CMK (cell line): ENCODE measurements around the gene GATB.

Experiments
- DNase-seq: peaks from one replicate; pipeline ENCODE4 v3.0.0-alpha.2; 2010; ENCODE audit warnings: low read depth

Gene GATB

GRCh38 chr4:151694961-151695720, 65.7 kb downstream of the GATB start:
- no peak for DNase-seq

- DNase-seq: no peak
Measured at GRCh38 chr4:151692821-151693673, 67.8 kb downstream of the GATB start.

- no peak for DNase-seq
Measured at GRCh38 chr4:151692443-151692782, 68.4 kb downstream of the GATB start.

- no peak for DNase-seq
Measured at GRCh38 chr4:151691639-151692442, 69.0 kb downstream of the GATB start.

GRCh38 chr4:151690876-151691275, 69.9 kb downstream of the GATB start:
- DNase-seq: no peak

GRCh38 chr4:151690164-151690870, 70.5 kb downstream of the GATB start:
- DNase-seq: no peak

- DNase-seq: no peak
Measured at GRCh38 chr4:151689211-151689991, 71.4 kb downstream of the GATB start.

GRCh38 chr4:151688785-151689043, 72.1 kb downstream of the GATB start:
- no peak for DNase-seq

- no peak for DNase-seq
Measured at GRCh38 chr4:151688003-151688784, 72.6 kb downstream of the GATB start.

- DNase-seq: no peak
Measured at GRCh38 chr4:151687021-151687640, 73.7 kb downstream of the GATB start.

- no peak for DNase-seq
Measured at GRCh38 chr4:151685303-151685702, 75.5 kb downstream of the GATB start.

GRCh38 chr4:151681085-151681484, 79.7 kb downstream of the GATB start:
- DNase-seq: no peak

GRCh38 chr4:151679231-151679630, 81.6 kb downstream of the GATB start:
- DNase-seq: no peak

- DNase-seq: no peak
Measured at GRCh38 chr4:151678048-151678872, 82.5 kb downstream of the GATB start.

- no peak for DNase-seq
Measured at GRCh38 chr4:151677193-151677592, 83.6 kb downstream of the GATB start.

GRCh38 chr4:151676301-151676700, 84.5 kb downstream of the GATB start:
- DNase-seq: no peak

- no peak for DNase-seq
Measured at GRCh38 chr4:151675411-151675971, 85.3 kb downstream of the GATB start.

GRCh38 chr4:151674804-151675391, 85.9 kb downstream of the GATB start:
- DNase-seq: no peak
